ENCODE measurements around the gene GPC3. TPM values are rescaled to one million over a fixed set of nuclear protein-coding genes. Genes with fewer than 3 reads are reported as not detected.

The GPC3 gene
- total RNA-seq, 6 experiments from 2014 or later: not detected

DNA sequence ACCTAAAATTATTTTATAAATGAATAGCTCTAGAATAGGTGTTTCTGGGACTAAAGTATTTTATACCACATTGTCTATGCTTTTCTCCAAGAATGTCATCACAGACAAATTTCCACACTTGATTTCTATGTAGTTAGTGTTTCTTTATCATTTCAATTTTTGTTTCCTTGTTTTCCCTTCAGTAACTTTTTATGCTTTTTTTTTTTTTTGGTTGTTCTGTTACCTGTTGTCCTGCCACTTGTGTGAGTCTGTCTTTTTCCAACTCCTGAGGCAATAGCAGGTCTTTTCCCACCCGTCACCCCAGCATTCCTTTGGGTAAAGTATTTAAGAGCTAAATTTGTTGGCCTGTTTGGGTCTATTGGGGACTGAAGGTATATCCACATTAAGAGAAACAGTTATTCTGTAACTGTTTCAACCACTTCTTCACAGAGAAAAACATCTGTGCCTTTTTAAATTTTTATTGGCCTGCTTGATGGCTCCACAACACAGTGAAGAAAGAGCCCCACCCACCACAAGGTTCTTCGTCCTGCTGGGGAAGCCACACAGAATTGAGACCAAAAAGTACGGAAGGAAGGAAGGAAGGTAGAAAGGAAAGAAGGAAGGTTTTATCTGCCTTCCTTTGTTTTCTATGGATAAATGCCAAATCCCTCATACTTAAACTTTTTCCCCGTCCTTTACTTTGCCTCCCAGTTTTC lies 17.7 kb upstream of the GPC3 start:
- H3K36me3 Mint-ChIP-seq (ENCODE audit: low read depth): no peaks in the 10 kb centered on the region
- H3K4me3 Mint-ChIP-seq: no peak overlapping the region
- H3K27ac Mint-ChIP-seq: no peak overlapping the region
- H3K27me3 Mint-ChIP-seq (ENCODE audit: insufficient read depth): no peaks in the 10 kb centered on the region
- no peak for DNase-seq
- H3K4me1 Mint-ChIP-seq (ENCODE audit: low read depth): no peaks in the 10 kb centered on the region
- no peaks in the 10 kb centered on the region; the same call in none of the 2 replicates for H3K9me3 Mint-ChIP-seq
- TF ChIP-seq, protein P1, sequence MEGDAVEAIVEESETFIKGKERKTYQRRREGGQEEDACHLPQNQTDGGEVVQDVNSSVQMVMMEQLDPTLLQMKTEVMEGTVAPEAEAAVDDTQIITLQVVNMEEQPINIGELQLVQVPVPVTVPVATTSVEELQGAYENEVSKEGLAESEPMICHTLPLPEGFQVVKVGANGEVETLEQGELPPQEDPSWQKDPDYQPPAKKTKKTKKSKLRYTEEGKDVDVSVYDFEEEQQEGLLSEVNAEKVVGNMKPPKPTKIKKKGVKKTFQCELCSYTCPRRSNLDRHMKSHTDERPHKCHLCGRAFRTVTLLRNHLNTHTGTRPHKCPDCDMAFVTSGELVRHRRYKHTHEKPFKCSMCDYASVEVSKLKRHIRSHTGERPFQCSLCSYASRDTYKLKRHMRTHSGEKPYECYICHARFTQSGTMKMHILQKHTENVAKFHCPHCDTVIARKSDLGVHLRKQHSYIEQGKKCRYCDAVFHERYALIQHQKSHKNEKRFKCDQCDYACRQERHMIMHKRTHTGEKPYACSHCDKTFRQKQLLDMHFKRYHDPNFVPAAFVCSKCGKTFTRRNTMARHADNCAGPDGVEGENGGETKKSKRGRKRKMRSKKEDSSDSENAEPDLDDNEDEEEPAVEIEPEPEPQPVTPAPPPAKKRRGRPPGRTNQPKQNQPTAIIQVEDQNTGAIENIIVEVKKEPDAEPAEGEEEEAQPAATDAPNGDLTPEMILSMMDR (IDR thresholded peaks at IDR 0.05): no peak

DNA sequence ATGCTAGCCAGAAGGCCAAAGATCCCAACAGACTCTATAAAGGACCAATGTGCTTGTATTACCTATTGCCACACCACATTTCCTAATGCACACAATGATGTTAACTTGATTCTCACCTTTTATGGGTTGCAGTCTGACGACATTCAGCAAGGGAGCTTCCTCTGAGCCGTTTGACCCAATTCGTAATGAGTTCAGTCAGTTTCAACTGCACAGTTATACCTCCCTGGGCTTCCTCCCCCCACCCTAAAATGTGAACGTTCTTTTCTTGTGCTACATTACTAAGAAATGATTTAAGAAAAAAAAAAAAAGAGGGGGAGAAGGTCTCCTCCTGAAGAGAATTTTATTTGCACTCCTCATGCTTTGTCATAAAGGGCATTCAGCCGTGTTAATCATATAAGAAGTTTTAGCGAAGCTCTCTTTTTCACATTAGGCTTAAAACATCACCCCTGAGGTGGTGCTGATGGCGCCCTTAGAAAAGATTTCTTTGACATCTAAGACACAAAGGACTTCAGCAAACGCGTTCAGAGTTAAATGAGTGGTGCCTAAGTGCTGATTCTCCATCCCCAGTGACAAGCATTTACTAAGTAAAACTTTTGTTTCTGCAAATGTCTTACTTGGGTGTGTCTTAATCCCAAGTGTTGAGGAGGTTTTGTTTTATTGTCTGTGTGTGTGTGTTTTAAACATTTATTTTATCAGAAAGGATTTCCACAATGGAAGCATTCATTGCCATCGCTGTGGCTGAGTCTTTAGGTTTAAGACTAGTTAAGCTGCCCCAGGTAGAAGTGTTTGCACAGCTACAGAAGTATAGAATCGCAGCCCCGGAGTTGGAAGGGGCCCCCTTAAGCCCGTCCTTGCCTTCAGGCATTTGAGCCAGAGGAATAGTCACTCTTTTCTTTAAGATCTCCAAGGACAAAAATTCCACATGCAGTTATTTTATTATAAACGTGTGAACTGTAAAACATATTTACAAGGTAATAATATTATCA lies 15.2 kb upstream of the GPC3 start:
- H3K9me3 Mint-ChIP-seq: no peaks in the 10 kb centered on the region; the same call in none of the 2 replicates
- H3K4me1 Mint-ChIP-seq (ENCODE audit: low read depth): no peaks in the 10 kb centered on the region

DNA sequence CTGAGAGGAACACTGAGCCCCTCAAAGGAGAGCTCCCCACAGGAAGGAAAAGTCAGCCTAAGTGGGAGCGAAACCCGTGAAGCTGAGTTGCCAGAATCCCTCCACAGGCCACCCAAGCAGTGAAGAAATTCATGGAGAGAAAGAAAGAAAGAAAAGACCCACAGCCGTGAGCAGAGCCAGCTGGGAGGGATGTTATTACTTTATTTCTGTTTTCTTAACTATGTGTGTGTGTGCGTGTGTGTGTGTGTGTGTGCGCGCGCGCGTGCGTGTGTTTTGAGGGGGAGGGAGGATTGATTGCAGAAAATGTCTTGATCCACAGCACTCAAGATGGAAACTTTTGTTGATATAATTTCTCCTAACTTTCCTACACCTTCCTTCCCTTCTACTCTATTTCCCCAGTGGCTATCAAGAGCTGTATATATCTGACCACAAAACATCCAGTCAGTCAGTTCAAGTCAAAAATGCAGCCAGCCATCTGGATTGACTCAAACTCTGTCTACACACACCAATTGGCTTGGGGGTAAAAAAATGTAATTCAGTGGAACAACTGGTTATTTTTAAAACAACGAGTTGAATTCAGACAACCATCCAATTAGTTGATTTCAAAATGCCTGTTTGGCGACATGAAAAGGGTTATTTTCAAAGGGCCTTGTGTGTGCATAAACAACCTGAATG lies 13.8 kb upstream of the GPC3 start:
- Mint-ChIP-seq H3K4me3 (no peak overlapping the region), H3K27ac (no peak overlapping the region), H3K27me3 (ENCODE audit: insufficient read depth) (no peaks in the 10 kb centered on the region; the same call in 1 of the 2 replicates), H3K9me3 (no peaks in the 10 kb centered on the region; the same call in none of the 2 replicates), H3K36me3 (ENCODE audit: low read depth) (no peaks in the 10 kb centered on the region), H3K4me1 (ENCODE audit: low read depth) (no peaks in the 10 kb centered on the region)
- DNase-seq: no peak
- TF ChIP-seq, protein P1 (IDR thresholded peaks at IDR 0.05): no peak

More for the DNA sequence above, 15.2 kb upstream of the GPC3 start:
- Mint-ChIP-seq H3K4me3 (no peak overlapping the region), H3K36me3 (ENCODE audit: low read depth) (no peaks in the 10 kb centered on the region), H3K27me3 (ENCODE audit: insufficient read depth) (no peaks in the 10 kb centered on the region; the same call in 1 of the 2 replicates), H3K27ac (no peak overlapping the region)
- TF ChIP-seq, protein P1 (IDR thresholded peaks at IDR 0.05): no peak
- no peak for DNase-seq

DNA sequence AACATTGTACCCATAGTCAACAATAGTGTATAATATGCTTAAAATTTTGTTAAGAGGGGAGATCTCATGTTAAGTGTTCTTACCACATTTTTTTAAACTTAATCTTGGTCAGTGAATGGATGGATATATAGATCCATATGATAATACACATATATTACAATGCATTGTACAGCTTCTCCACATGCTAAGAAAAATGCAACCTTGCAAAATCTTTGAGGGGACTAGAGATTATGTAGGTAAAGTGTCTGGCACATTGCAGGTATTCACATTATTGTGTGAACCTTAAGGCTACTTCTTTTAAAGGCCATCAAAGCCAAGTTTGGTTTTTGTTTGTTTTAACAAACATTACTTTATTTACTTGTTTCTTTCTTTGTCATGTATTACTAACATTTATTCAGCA lies 10.4 kb upstream of the GPC3 start:
- H3K27me3 Mint-ChIP-seq (ENCODE audit: insufficient read depth): no peaks in the 10 kb centered on the region; the same call in 1 of the 2 replicates
- H3K4me3 Mint-ChIP-seq: no peak overlapping the region
- TF ChIP-seq, protein P1 (IDR thresholded peaks at IDR 0.05): no peak
- no peaks in the 10 kb centered on the region for H3K36me3 Mint-ChIP-seq (ENCODE audit: low read depth)
- no peak for DNase-seq
- H3K4me1 Mint-ChIP-seq (ENCODE audit: low read depth): no peaks in the 10 kb centered on the region
- H3K27ac Mint-ChIP-seq: no peak overlapping the region
- no peaks in the 10 kb centered on the region for H3K9me3 Mint-ChIP-seq

DNA sequence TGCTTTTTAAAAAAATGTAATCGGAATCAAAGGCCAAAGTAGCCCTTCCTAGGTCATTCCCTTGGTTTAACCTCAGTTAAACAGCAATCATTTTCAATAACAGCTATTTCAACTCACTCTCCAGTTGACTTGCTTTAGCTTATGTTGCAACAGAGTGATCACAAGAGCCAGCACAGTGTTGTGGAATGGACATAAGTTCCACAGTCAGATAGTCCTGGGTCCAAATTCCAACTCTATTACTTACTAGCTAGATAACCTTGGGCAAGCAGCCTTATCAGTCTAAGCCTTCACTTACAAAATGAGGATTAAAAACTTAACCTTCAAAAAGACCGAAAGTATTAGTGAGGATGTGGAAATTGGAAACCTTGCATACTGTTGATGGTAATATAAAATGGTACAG lies 9.2 kb upstream of the GPC3 start:
- Mint-ChIP-seq H3K9me3 (no peaks in the 10 kb centered on the region), H3K27me3 (ENCODE audit: insufficient read depth) (no peaks in the 10 kb centered on the region; the same call in 1 of the 2 replicates), H3K4me3 (no peak overlapping the region), H3K36me3 (ENCODE audit: low read depth) (no peaks in the 10 kb centered on the region), H3K27ac (no peak overlapping the region), H3K4me1 (ENCODE audit: low read depth) (no peaks in the 10 kb centered on the region)
- TF ChIP-seq, protein P1 (IDR thresholded peaks at IDR 0.05): no peak
- no peak for DNase-seq
